Right lobe of liver (tissue), 4 donors: ENCODE measurements around the gene CYP39A1.

Source experiments
- POLR2A ChIP-seq: fragments of 450-650 bp; IDR thresholded peaks from one replicate; pipeline ENCODE4 v1.6.1; 2017; ENCODE audit warnings: antibody characterized with exemption, mild to moderate bottlenecking
- TF ChIP-seq, protein P1 (sequence below), 4 donors: fragments of 200-600 bp in 3 of 4; fragments of 450-650 bp in 1 of 4; IDR thresholded peaks; one replicate each; pipeline versions ENCODE4 v1.5.1 to v1.8.0; 2016 to 2022; ENCODE audit warnings: antibody characterized with exemption in 4 of 4, mild to moderate bottlenecking in 2 of 4
- donor health status: DM: no; HTN: no; CAD: no.
- donor health status: DM: no; HTN: no; CAD: no.
- donor health status: DM: no; HTN: yes; CAD: no.

DNA sequence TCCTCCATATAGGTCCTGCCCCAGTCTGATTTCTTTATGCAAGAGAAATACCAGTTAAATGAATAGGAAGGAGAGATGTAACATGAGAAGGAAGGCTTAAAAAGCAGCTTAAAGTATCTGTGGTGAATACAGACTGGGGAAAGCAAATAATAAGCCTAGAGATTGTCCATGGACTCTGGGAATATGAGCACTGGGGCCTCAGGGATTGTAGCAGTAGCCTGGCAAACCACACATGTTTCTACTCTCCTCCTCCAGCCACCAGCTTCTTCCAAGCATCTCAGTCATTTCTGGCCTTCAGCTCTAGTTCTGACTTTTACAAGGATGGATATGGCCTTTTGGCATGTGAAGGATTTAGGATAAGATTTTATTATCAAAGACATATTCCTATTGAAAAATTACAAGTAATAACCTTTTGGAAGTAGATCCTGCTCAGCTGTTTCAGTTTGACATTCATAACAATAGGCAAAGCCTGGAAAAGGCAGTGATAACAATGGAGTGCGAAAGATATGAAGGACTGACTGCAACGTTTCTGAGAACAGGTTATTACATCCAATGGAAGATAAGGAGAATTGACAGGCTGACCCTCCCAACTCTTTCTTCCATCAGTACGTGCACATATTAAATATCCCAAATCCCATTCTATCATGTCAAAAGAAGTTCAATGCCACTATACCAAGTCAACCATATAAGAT, 41.6 kb downstream of the CYP39A1 start:
- TF ChIP-seq, protein P1, sequence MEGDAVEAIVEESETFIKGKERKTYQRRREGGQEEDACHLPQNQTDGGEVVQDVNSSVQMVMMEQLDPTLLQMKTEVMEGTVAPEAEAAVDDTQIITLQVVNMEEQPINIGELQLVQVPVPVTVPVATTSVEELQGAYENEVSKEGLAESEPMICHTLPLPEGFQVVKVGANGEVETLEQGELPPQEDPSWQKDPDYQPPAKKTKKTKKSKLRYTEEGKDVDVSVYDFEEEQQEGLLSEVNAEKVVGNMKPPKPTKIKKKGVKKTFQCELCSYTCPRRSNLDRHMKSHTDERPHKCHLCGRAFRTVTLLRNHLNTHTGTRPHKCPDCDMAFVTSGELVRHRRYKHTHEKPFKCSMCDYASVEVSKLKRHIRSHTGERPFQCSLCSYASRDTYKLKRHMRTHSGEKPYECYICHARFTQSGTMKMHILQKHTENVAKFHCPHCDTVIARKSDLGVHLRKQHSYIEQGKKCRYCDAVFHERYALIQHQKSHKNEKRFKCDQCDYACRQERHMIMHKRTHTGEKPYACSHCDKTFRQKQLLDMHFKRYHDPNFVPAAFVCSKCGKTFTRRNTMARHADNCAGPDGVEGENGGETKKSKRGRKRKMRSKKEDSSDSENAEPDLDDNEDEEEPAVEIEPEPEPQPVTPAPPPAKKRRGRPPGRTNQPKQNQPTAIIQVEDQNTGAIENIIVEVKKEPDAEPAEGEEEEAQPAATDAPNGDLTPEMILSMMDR (IDR thresholded peaks at IDR 0.05): no peak
- no peak for TF ChIP-seq POLR2A
